HPDE6-E6E7 (cell line): ENCODE data around the gene CXCL17.
"Not testable (repeated sequence)": the region's sequence is repeated elsewhere in the genome, so short reads cannot be mapped to it uniquely, and the experiment has no call there.

Source experiments
- DNase-seq: peaks from one replicate; pipeline ENCODE4 v3.0.0; 2011; ENCODE audit warnings: missing footprints; ENCODE audit errors: extremely low spot score

CXCL17 gene

GRCh38 chr19:42442833-42443232 is at the start of gene CXCL17:
Gene CXCL17, minus strand, starts transcription at chr19:42442946. Its CDS starts 114 bp downstream, at chr19:42442832.
- no peak for DNase-seq

GRCh38 chr19:42488783-42489521 is 46.2 kb upstream of the CXCL17 start:
- no peak for DNase-seq

- no peak for DNase-seq
These were observed 45.0 kb upstream of the CXCL17 start for GRCh38 chr19:42487798-42488178.

- no peak for DNase-seq
These were observed 44.5 kb upstream of the CXCL17 start for GRCh38 chr19:42487032-42487797.

- not testable (repeated sequence) for DNase-seq
These were observed 42.3 kb upstream of the CXCL17 start for GRCh38 chr19:42485036-42485435.

GRCh38 chr19:42480335-42481095 is 37.8 kb upstream of the CXCL17 start:
- DNase-seq: no peak

- no peak for DNase-seq
These were observed 37.0 kb upstream of the CXCL17 start for GRCh38 chr19:42479736-42480135.

GRCh38 chr19:42478765-42479311 is 36.1 kb upstream of the CXCL17 start:
- DNase-seq: no peak

GRCh38 chr19:42477933-42478332 is 35.2 kb upstream of the CXCL17 start:
- no peak for DNase-seq

- no peak for DNase-seq
These were observed 34.4 kb upstream of the CXCL17 start for GRCh38 chr19:42477117-42477516.

- DNase-seq: no peak
These were observed 32.6 kb upstream of the CXCL17 start for GRCh38 chr19:42475366-42475765.

GRCh38 chr19:42474743-42475142 is 32.0 kb upstream of the CXCL17 start:
- DNase-seq: no peak

- no peak for DNase-seq
These were observed 30.9 kb upstream of the CXCL17 start for GRCh38 chr19:42473686-42474085.

- no peak for DNase-seq
These were observed 29.8 kb upstream of the CXCL17 start for GRCh38 chr19:42472402-42473147.

- no peak for DNase-seq
These were observed 29.0 kb upstream of the CXCL17 start for GRCh38 chr19:42471554-42472249.

GRCh38 chr19:42469311-42470235 is 26.8 kb upstream of the CXCL17 start:
- no peak for DNase-seq

GRCh38 chr19:42468273-42468796 is 25.6 kb upstream of the CXCL17 start:
- DNase-seq: peak; percentile 54

GRCh38 chr19:42467183-42467760 is 24.5 kb upstream of the CXCL17 start:
- no peak for DNase-seq
